Calu3 (cell line): ENCODE measurements around the gene DTHD1. TPM values are rescaled to one million over a fixed set of nuclear protein-coding genes. Genes with fewer than 3 reads are reported as not detected.

Experiments
- BruUV-seq: library from RNA; stranded (reverse); fragments of 400-500 nt; replicated peaks from 2 replicates; lab custom pipeline; 2021; lab: Mats Ljungman, UMichigan
- CTCF ChIA-PET: fragments of 300-600 bp; sonication (Branson Sonifier 250); formaldehyde crosslinking; loops from one replicate; lab custom pipeline; 2022; ENCODE audit warnings: antibody characterized with exemption; lab: Charles Lee
- DNase-seq: peaks from one replicate; pipeline ENCODE4 v3.0.0; 2022
- H3K27ac Mint-ChIP-seq: one replicate; pipeline ENCODE4 v1.8.0; 2022; ENCODE audit warnings: mixed read lengths; ENCODE audit not compliant: unreplicated experiment
- H3K27me3 Mint-ChIP-seq: one replicate; pipeline ENCODE4 v1.8.0; 2022; ENCODE audit warnings: mixed read lengths; ENCODE audit not compliant: unreplicated experiment
- H3K36me3 Mint-ChIP-seq: one replicate; pipeline ENCODE4 v1.8.0; 2022; ENCODE audit warnings: mild to moderate bottlenecking, moderate library complexity, mixed read lengths; ENCODE audit not compliant: insufficient read depth, unreplicated experiment
- H3K4me1 Mint-ChIP-seq: one replicate; pipeline ENCODE4 v1.8.0; 2022; ENCODE audit warnings: mild to moderate bottlenecking, low read depth, mixed read lengths; ENCODE audit not compliant: unreplicated experiment
- H3K4me3 Mint-ChIP-seq: one replicate; pipeline ENCODE4 v1.8.0; 2022; ENCODE audit warnings: mild to moderate bottlenecking, low read depth, moderate library complexity, mixed read lengths; ENCODE audit not compliant: unreplicated experiment
- H3K9me3 Mint-ChIP-seq: one replicate; pipeline ENCODE4 v1.8.0; 2022; ENCODE audit warnings: low read depth, mixed read lengths; ENCODE audit not compliant: unreplicated experiment
- intact Hi-C: fragments of 100-400 bp; cut with micrococcal nuclease; formaldehyde crosslinking; loops from one replicate; pipeline ENCODE4 v1.10.0; 2022; ENCODE audit not compliant: unreplicated experiment
- total RNA-seq: library from RNA; stranded (reverse); gene quantifications from 2 replicates; pipeline ENCODE4 v1.2.3, GENCODE V29; 2022
- TF ChIP-seq, protein P1 (sequence below): fragments of 200-600 bp; IDR thresholded peaks from one replicate; pipeline ENCODE4 v1.8.0; 2022; ENCODE audit warnings: antibody characterized with exemption; ENCODE audit not compliant: unreplicated experiment

Gene DTHD1
- total RNA-seq, 1 experiment from 2014 or later = not detected

DNA sequence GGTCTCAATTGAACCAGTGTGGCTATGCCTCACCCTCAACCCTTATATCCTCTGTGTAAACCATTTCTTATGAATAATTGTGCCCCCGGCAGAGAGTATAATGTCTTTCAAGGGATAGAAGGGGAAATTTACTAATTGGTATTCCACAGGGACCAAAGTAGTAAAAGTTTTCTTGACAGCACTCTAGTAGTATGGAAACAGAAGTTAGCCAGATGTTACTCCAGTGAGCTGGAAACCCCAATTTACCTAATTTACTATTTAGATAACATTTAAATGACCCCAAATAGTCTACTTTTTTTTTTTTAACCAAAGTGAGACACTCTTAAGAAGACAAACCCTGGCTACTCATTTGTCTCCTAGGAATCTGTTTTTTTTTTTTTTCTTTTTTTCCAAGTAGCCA lies 32.3 kb downstream of the DTHD1 start:
- Mint-ChIP-seq H3K4me3 (no peak overlapping the region), H3K4me1 (no peaks in the 10 kb centered on the region), H3K36me3 (no peaks in the 10 kb centered on the region), H3K27me3 (no peaks in the 10 kb centered on the region), H3K27ac (no peak overlapping the region), H3K9me3 (no peaks in the 10 kb centered on the region)
- CTCF ChIA-PET = interaction anchor here (0.7 kb wide), 2 partner anchors 834 to 983 kb away, joined by 3 read pairs; no protein-coding TSS in a partner anchor
- no peak for DNase-seq
- no TSS peak for BruUV-seq
- intact Hi-C loops = no loop called here
- TF ChIP-seq, protein P1, sequence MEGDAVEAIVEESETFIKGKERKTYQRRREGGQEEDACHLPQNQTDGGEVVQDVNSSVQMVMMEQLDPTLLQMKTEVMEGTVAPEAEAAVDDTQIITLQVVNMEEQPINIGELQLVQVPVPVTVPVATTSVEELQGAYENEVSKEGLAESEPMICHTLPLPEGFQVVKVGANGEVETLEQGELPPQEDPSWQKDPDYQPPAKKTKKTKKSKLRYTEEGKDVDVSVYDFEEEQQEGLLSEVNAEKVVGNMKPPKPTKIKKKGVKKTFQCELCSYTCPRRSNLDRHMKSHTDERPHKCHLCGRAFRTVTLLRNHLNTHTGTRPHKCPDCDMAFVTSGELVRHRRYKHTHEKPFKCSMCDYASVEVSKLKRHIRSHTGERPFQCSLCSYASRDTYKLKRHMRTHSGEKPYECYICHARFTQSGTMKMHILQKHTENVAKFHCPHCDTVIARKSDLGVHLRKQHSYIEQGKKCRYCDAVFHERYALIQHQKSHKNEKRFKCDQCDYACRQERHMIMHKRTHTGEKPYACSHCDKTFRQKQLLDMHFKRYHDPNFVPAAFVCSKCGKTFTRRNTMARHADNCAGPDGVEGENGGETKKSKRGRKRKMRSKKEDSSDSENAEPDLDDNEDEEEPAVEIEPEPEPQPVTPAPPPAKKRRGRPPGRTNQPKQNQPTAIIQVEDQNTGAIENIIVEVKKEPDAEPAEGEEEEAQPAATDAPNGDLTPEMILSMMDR = no peak

DNA sequence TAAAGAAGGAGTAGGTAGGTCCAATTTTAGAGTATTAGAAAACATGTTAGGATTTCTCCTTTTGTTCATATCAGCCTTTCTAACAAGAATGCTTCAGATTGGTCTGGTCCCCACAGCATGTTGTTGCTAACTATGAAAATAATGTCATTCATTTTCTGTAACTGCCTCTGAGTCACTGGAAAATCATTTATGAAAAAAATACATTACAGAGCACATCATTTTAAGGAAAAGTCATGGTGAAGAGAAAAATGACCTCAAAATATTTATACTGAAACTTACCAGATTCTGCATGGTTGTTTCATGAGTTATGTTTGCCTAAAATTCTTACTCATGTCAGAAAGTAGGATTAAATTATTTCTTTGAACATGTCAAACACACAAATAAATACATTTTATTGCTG lies 35.2 kb downstream of the DTHD1 start:
- Mint-ChIP-seq H3K9me3 (no peaks in the 10 kb centered on the region), H3K36me3 (no peaks in the 10 kb centered on the region), H3K27me3 (no peaks in the 10 kb centered on the region), H3K27ac (no peak overlapping the region), H3K4me1 (no peaks in the 10 kb centered on the region), H3K4me3 (no peak overlapping the region)
- BruUV-seq = no TSS peak
- TF ChIP-seq, protein P1 = no peak
- CTCF ChIA-PET = no interaction called here
- no peak for DNase-seq
- intact Hi-C loops = no loop called here

DNA sequence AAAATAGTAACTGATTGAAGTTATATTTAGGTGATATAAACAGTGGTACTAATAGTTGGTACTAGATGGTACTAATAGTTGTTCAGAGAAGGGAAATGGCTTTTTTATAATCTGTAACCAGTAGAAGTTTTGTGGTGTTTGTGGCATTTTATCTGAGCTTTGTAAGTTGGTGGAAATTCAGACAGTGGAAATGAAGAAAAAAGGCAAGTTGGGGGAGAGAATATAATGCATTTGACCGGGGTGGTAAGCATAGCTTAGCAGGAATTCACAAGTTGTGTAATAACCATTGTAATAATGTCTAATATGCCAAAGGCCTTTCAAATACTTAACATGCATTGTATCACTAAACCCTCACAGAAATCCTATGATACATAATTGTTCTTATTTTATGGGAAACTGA lies 36.3 kb downstream of the DTHD1 start:
- no peak overlapping the region for H3K4me3 Mint-ChIP-seq
- H3K27me3 Mint-ChIP-seq = no peaks in the 10 kb centered on the region
- no peaks in the 10 kb centered on the region for H3K36me3 Mint-ChIP-seq
- CTCF ChIA-PET = no interaction called here
- H3K27ac Mint-ChIP-seq = no peak overlapping the region
- DNase-seq = no peak
- intact Hi-C loops = no loop called here
- TF ChIP-seq, protein P1 = no peak
- H3K4me1 Mint-ChIP-seq = no peaks in the 10 kb centered on the region
- H3K9me3 Mint-ChIP-seq = no peaks in the 10 kb centered on the region
- BruUV-seq = no TSS peak

DNA sequence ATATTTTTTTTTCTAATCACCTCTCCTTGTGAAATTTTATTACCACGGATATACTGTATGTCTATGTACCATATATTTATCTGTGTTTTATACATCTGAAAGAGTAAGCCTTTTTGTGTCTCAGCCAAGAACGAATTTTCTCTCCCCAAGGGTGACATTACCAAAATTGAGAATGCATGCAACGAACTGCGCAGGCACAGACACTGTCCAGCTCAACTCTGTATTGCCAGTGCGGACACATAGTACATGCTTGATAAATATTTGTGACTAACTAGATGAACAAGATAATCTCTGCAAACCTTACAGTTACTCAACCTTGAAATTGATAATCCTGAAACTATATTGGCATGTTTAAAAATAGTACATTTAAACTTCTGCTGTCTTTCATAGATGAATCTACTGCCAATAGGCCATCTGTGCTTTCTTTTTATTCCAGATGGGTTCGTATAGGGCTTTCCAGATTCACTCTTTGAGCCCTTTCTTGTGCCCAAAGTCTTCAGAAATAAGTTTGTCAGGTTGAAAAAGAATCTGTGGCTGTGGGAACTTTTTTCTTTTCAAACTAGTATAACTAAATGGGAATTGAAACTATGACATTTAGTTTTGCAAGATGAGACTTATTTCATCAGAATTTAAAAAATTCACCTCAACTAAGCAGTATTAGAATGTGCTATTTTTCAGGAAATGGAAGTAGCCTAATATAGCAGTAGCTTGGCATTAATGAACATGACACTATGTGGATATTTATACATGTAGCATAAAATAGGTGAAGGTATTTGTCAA lies 38.9 kb downstream of the DTHD1 start:
- Mint-ChIP-seq H3K27ac (no peak overlapping the region), H3K4me3 (no peak overlapping the region), H3K27me3 (no peaks in the 10 kb centered on the region), H3K36me3 (no peaks in the 10 kb centered on the region), H3K9me3 (no peaks in the 10 kb centered on the region), H3K4me1 (peaks cover 4% of the 10 kb centered on the region)
- CTCF ChIA-PET = no interaction called here
- intact Hi-C loops = no loop called here
- no TSS peak for BruUV-seq
- DNase-seq = no peak
- TF ChIP-seq, protein P1 = no peak
